ENCODE results near the gene PRRC2C. TPM values are rescaled to one million over a fixed set of nuclear protein-coding genes. Genes with fewer than 3 reads are reported as not detected.

The PRRC2C gene

DNA sequence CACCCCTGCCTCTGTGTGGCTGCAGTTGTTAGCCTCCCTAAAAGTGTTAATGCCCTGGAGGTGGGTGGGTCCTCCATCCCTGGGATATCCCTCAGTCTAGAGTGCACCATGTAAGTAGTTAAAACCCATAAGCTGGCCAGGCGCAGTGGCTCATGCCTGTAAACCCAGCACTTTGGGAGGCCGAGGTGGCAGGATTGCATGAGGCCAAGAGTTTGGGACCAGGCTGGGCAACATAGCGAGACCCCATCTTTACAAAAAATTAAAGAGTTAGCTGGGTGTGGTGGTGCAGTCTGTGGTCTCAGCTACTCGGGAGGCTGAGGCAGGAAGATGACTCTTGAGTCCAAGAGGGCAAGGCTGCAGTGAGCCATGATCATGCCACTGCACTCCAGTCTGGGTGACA lies 156.9 kb downstream of the PRRC2C start:
- WGBS (ENCODE audit: extremely low coverage, insufficient coverage, low lambda C conversion rate): no CpG with 5 or more reads among the region's 4 CpGs
- no peak overlapping the region for H2BK120ac ChIP-seq (ENCODE audit: low read depth, low read length)
- no peak overlapping the region for H3K4me2 ChIP-seq (ENCODE audit: low read length)
- no peaks in the 10 kb centered on the region for H3K79me1 ChIP-seq (ENCODE audit: low read length)
- no peak overlapping the region for H3K9ac ChIP-seq (ENCODE audit: low read length)
- H3K23ac ChIP-seq (ENCODE audit: low read length): no peak overlapping the region
- no peak overlapping the region for H3K56ac ChIP-seq (ENCODE audit: low read length)
- no peak overlapping the region for H4K5ac ChIP-seq (ENCODE audit: low read length)
- H3K27ac ChIP-seq (ENCODE audit: low read depth, low read length): no peak overlapping the region
- no peak overlapping the region for H3K4ac ChIP-seq (ENCODE audit: low read depth, low read length)
- H3K4me1 ChIP-seq (ENCODE audit: control insufficient read depth, low read depth, low read length): no peaks in the 10 kb centered on the region
- no peak overlapping the region for H3K4me3 ChIP-seq (ENCODE audit: low read length)
- DNase-seq: no peak
- no peaks in the 10 kb centered on the region for H3K27me3 ChIP-seq (ENCODE audit: insufficient read depth, low read length, poor library complexity)
- H2BK15ac ChIP-seq (replicated peaks; ENCODE audit: low read depth): no peak overlapping the region
- no peak overlapping the region for H4K8ac ChIP-seq (ENCODE audit: low read depth, low read length)
- H2BK5ac ChIP-seq (ENCODE audit: low read length): no peak overlapping the region
- H3K36me3 ChIP-seq (ENCODE audit: control insufficient read depth, insufficient read depth, low read length): no peaks in the 10 kb centered on the region
- H2AK5ac ChIP-seq (ENCODE audit: low read length): no peak overlapping the region
- no peak overlapping the region for H3K18ac ChIP-seq (ENCODE audit: low read length)
- H3K79me2 ChIP-seq (ENCODE audit: control insufficient read depth, insufficient read depth, low read length): no peaks in the 10 kb centered on the region

Small RNA genes lying within 50 kb of the gene (small RNA-seq; reads per million reads assigned to genes)
- not detected for gene CYCSP53 (ENCODE audit: insufficient read depth)
